GM19463 (cell line): ENCODE results near the gene AP5Z1.

ENCODE experiments used
- ATAC-seq: cut with Tn5 transposase; IDR thresholded peaks from one replicate; pipeline ENCODE4 v1.9.1; 2021; ENCODE audit warnings: mild to moderate bottlenecking, moderate library complexity; ENCODE audit not compliant: unreplicated experiment

Gene AP5Z1

GRCh38 chr7:4745265-4745919 lies 30.0 kb upstream of the AP5Z1 start:
- ATAC-seq, result peak; percentile 24

GRCh38 chr7:4745971-4746919 lies 29.2 kb upstream of the AP5Z1 start:
- no peak for ATAC-seq

- no peak for ATAC-seq
Observed at GRCh38 chr7:4747013-4747412, 28.4 kb upstream of the AP5Z1 start.

- no peak for ATAC-seq
Observed at GRCh38 chr7:4747746-4748145, 27.7 kb upstream of the AP5Z1 start.

GRCh38 chr7:4748231-4748681 lies 27.2 kb upstream of the AP5Z1 start:
- no peak for ATAC-seq

- no peak for ATAC-seq
Observed at GRCh38 chr7:4749363-4749762, 26.1 kb upstream of the AP5Z1 start.

GRCh38 chr7:4749798-4750197 lies 25.6 kb upstream of the AP5Z1 start:
- ATAC-seq, result no peak

- ATAC-seq, result no peak
Observed at GRCh38 chr7:4751398-4751947, 23.9 kb upstream of the AP5Z1 start.

- ATAC-seq, result peak; percentile 93
Observed at GRCh38 chr7:4753598-4754432, 21.6 kb upstream of the AP5Z1 start.

GRCh38 chr7:4754433-4755010 lies 20.9 kb upstream of the AP5Z1 start:
- ATAC-seq, result no peak

- ATAC-seq, result no peak
Observed at GRCh38 chr7:4755045-4755444, 20.4 kb upstream of the AP5Z1 start.

- ATAC-seq, result no peak
Observed at GRCh38 chr7:4758111-4758510, 17.3 kb upstream of the AP5Z1 start.

GRCh38 chr7:4758791-4759190 lies 16.6 kb upstream of the AP5Z1 start:
- ATAC-seq, result no peak

GRCh38 chr7:4759211-4759610 lies 16.2 kb upstream of the AP5Z1 start:
- no peak for ATAC-seq

- ATAC-seq, result no peak
Observed at GRCh38 chr7:4760952-4761351, 14.5 kb upstream of the AP5Z1 start.

GRCh38 chr7:4762121-4763055 lies 13.0 kb upstream of the AP5Z1 start:
- ATAC-seq, result no peak

- ATAC-seq, result no peak
Observed at GRCh38 chr7:4763091-4763793, 12.2 kb upstream of the AP5Z1 start.

GRCh38 chr7:4763794-4764185 lies 11.6 kb upstream of the AP5Z1 start:
- ATAC-seq, result no peak
